Activated naive CD8-positive, alpha-beta T cell treated with anti-CD3 and anti-CD28 coated beads, Interleukin-2, amount 10 ng/mL, durations not matched to agents 7 days and 5 days (primary cell): ENCODE measurements around the gene PRKAB1. TPM values are rescaled to one million over a fixed set of nuclear protein-coding genes. Genes with fewer than 3 reads are reported as not detected.
"Not testable (repeated sequence)": the region's sequence is repeated elsewhere in the genome, so short reads cannot be mapped to it uniquely, and the experiment has no call there.

Experiments
- ATAC-seq: fragments of 150-1000 bp; cut with Tn5 transposase; one replicate; pipeline ENCODE4 v1.10.0; 2021; ENCODE audit warnings: low read depth, moderate library complexity
- POLR2A ChIA-PET: fragments of 350-600 bp; sonication (Branson Sonifier 250); formaldehyde crosslinking; loops from one replicate; lab custom pipeline; 2021; ENCODE audit warnings: antibody characterized with exemption; lab: Charles Lee
- DNase-seq: peaks from one replicate; pipeline ENCODE4 v3.0.0; 2021
- H3K27ac Mint-ChIP-seq: one replicate; pipeline ENCODE4 v1.8.0; 2022; ENCODE audit warnings: mild to moderate bottlenecking, mixed read lengths
- H3K27me3 Mint-ChIP-seq: one replicate; pipeline ENCODE4 v1.8.0; 2022; ENCODE audit warnings: mild to moderate bottlenecking, moderate library complexity, mixed read lengths
- H3K36me3 Mint-ChIP-seq: one replicate; pipeline ENCODE4 v1.8.0; 2021; ENCODE audit warnings: mild to moderate bottlenecking, mixed read lengths
- H3K4me1 Mint-ChIP-seq: one replicate; pipeline ENCODE4 v1.8.0; 2021; ENCODE audit warnings: mixed read lengths
- H3K4me3 Mint-ChIP-seq: one replicate; pipeline ENCODE4 v1.8.0; 2022; ENCODE audit warnings: mild to moderate bottlenecking, moderate library complexity, mixed read lengths
- H3K9me3 Mint-ChIP-seq: one replicate; pipeline ENCODE4 v1.8.0; 2021; ENCODE audit warnings: mixed read lengths
- total RNA-seq, 2 experiments: library from RNA; stranded (reverse); gene quantifications; one replicate each; pipeline ENCODE4 v1.2.3, GENCODE V29; 2021

The PRKAB1 gene
- total RNA-seq, 2 experiments from 2014 or later, result 43.7 to 44.1 TPM

DNA sequence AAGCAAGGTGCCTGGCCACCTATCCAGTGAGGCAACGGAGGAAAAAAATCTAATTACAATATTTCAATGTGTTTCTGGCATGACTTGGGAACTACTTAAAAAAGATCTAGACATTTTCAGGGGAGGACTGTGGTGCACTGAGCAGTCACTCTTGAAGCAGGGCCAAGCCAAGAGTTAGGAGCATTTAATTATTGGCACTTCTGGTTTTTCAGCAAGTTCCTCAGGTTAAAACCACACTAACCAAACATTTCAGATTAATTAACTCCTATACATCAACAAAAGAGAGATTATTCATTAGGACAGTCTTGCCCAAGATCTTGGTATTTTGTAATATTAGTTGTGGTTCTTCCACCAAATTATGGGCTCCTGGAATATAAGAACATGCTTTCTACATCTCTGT is 25.6 kb downstream of the PRKAB1 start:
- Mint-ChIP-seq H3K4me3 (no peak overlapping the region), H3K9me3 (no peaks in the 10 kb centered on the region), H3K27ac (no peak overlapping the region), H3K27me3 (no peaks in the 10 kb centered on the region), H3K36me3 (peaks cover 23% of the 10 kb centered on the region), H3K4me1 (peaks cover 2% of the 10 kb centered on the region)
- ATAC-seq, result no peak
- DNase-seq, result no peak
- POLR2A ChIA-PET, result no interaction called here

DNA sequence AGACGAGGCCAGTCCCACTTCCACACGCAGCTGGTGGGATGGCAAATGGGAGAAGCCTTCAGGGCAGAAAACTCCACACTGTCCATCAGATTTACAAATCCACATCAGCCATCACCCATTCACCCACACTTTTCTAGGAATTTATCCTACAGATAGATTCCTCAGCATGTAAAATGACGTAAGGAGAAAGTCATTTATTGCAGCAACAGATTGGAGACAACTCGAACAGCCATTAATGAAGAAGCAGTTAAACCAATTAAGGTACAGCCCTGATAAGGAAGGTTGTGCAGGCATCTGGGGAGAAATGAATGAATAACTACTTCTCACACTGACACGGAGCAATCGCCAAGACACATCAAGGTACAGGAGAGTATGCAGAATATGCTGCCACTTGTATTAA is 26.2 kb downstream of the PRKAB1 start:
- peaks cover 2% of the 10 kb centered on the region for H3K4me1 Mint-ChIP-seq
- no peak overlapping the region for H3K27ac Mint-ChIP-seq
- POLR2A ChIA-PET, result no interaction called here
- H3K36me3 Mint-ChIP-seq, result peaks cover 20% of the 10 kb centered on the region
- DNase-seq, result no peak
- ATAC-seq, result no peak
- H3K9me3 Mint-ChIP-seq, result no peaks in the 10 kb centered on the region
- no peaks in the 10 kb centered on the region for H3K27me3 Mint-ChIP-seq
- H3K4me3 Mint-ChIP-seq, result no peak overlapping the region

DNA sequence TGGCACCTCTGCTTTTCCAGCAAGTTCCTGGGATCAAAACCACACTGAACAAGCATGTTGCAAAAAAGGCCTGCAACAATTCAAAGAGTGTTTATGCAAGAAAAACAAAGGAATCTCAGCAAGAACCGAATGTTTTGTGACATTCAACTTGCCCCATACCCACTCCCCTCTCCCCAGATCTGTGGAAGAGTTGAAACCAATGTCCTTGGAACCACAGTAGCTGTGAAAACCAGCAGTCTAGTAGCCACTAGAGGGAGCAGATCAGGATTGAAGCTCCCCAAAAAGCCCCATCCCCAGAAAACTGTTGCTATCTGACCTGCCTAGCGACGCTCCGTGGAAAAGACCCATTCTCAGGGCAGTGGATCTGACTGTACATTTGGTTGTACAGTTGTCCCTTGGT is 27.1 kb downstream of the PRKAB1 start:
- H3K9me3 Mint-ChIP-seq, result no peaks in the 10 kb centered on the region
- H3K27ac Mint-ChIP-seq, result no peak overlapping the region
- peaks cover 18% of the 10 kb centered on the region for H3K36me3 Mint-ChIP-seq

DNA sequence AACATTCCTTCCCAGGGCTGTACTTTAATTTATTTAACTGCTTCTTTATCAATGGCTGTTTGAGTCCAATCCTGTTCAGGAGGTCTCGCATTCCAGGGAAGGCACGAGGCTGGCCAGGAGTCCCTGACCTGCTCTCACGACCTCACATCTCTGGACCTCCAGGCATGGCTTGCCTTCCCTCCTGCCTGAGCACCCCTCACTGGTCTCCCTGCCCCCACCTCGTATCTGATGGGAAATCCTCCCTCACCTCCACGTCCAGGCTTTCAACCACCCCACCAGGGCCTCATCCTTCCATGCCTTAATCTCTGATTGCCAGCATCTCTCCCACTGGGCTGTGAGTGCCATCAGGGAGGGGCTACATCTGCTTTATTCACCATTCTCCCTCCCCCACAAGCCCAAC is 29.0 kb downstream of the PRKAB1 start:
- Mint-ChIP-seq H3K9me3 (no peaks in the 10 kb centered on the region), H3K4me3 (no peak overlapping the region), H3K4me1 (peaks cover 2% of the 10 kb centered on the region), H3K27me3 (no peaks in the 10 kb centered on the region), H3K36me3 (peaks cover 24% of the 10 kb centered on the region), H3K27ac (no peak overlapping the region)
- no peak for DNase-seq
- POLR2A ChIA-PET, result no interaction called here
- ATAC-seq, result no peak

More for the DNA sequence above, 27.1 kb downstream of the PRKAB1 start:
- ATAC-seq (no peak), DNase-seq (no peak)
- POLR2A ChIA-PET, result no interaction called here
- no peak overlapping the region for H3K4me3 Mint-ChIP-seq
- H3K27me3 Mint-ChIP-seq, result no peaks in the 10 kb centered on the region
- peaks cover 2% of the 10 kb centered on the region for H3K4me1 Mint-ChIP-seq

DNA sequence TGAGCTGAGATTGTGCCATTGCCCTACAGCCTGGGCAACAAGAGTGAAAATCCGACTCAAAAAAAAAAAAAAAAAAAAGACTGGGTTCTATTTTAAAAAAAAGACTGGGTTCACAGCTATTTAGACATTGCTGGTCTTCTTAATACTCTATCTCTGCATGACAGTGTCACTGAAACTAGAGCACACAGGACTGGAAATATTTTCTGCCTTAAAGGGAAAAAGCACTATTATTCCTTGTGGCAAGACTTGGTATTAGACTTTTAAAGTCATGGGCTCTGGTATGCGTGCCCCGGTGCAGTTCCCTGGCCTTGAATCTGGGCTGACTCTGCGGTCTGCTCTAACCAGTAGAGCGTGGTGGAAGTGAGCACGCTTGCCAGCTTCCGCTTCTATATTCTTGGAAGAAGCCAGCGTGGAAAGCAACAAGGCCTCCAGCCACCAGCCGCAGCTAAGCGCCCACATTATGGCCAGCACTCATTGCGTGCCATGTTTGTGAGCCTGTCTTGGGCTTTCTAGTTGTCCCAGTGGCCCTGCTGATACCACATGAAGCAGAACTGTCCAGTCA is 31.3 kb downstream of the PRKAB1 start:
- peaks cover 20% of the 10 kb centered on the region for H3K36me3 Mint-ChIP-seq

DNA sequence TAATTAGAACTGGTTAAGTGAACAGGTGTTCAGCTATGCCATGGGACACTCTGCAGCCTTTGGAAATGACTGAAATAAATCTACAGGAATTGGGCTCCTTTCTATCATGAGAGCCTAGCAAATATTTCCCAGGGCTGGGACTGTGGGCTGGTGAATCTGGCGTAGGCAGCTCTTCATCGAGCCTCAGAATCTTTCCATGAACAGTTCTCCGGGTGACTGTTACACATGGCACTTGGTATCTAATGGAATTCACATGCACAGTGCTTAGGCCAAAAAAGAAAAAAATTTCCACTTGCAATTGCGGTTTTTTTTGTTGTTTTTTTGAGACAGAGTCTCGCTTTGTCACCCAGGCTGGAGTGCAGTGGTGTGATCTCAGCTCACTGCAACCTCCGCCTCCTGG is 32.1 kb downstream of the PRKAB1 start:
- Mint-ChIP-seq H3K9me3 (no peaks in the 10 kb centered on the region), H3K36me3 (peaks cover 21% of the 10 kb centered on the region), H3K4me3 (no peak overlapping the region), H3K4me1 (no peaks in the 10 kb centered on the region), H3K27ac (no peak overlapping the region), H3K27me3 (no peaks in the 10 kb centered on the region)
- DNase-seq (no peak), ATAC-seq (no peak)
- POLR2A ChIA-PET, result no interaction called here

More for the DNA sequence above, 31.3 kb downstream of the PRKAB1 start:
- Mint-ChIP-seq H3K4me3 (no peak overlapping the region), H3K4me1 (no peaks in the 10 kb centered on the region), H3K27me3 (no peaks in the 10 kb centered on the region), H3K27ac (no peak overlapping the region), H3K9me3 (no peaks in the 10 kb centered on the region)
- DNase-seq (no peak), ATAC-seq (no peak)
- POLR2A ChIA-PET, result no interaction called here

DNA sequence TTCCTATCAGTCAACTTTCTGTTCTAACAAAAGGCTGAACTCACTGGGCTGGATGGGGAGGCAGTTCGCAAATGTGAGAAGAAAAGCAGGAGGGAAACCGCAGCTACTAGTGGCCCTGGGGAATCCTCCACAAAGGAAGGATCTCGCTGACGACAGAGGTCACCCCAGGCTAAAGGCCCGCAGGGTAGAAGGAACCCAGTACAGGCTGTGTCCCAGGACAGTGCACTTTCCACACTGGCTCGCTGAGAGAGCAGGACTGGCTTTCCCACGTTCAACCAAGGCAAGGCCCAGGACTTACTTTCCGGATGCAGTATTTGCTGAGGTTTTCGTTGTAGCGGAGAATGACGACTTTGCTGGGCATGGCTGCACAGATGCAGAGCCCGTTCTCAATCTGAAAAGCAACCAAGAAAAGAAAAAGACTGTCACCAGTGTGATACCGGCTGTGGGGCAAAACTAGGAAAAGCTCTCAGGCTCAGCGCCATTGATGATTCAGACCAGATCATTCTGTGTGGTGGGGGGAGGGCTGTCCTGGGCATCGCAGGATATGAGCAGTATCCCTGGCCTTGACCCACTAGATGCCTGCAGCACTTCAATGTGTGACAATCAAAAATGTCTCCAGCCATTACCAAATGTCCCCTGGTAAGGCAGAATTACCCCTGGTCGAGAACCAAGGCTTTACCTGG is 36.3 kb downstream of the PRKAB1 start:
- Mint-ChIP-seq H3K27ac (no peak overlapping the region), H3K27me3 (no peaks in the 10 kb centered on the region), H3K4me1 (no peaks in the 10 kb centered on the region), H3K4me3 (no peak overlapping the region), H3K9me3 (no peaks in the 10 kb centered on the region), H3K36me3 (peaks cover 37% of the 10 kb centered on the region)
- ATAC-seq (no peak), DNase-seq (no peak)
- POLR2A ChIA-PET, result no interaction called here

DNA sequence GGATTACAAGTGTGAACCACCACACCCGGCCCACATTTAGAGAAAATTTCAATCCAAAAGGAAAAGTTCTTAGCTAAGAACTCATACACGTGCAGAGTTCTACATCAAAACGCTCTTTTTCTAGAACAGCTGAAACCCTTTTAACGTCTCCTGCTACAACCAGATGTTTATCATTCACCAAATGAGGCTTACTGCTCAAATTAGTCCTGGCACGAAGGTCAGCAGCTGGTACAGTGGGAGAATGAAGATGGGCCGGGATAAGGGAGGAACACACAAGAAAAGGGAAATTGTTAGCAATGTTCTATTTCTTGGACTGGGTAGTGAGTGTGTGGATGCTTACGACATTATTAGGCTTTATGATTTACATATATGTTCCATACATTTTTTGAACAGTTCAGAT is 37.2 kb downstream of the PRKAB1 start:
- DNase-seq (no peak), ATAC-seq (no peak)
- Mint-ChIP-seq H3K36me3 (peaks cover 46% of the 10 kb centered on the region), H3K9me3 (no peaks in the 10 kb centered on the region), H3K27ac (no peak overlapping the region), H3K27me3 (no peaks in the 10 kb centered on the region), H3K4me1 (no peaks in the 10 kb centered on the region), H3K4me3 (no peak overlapping the region)
- POLR2A ChIA-PET, result no interaction called here

DNA sequence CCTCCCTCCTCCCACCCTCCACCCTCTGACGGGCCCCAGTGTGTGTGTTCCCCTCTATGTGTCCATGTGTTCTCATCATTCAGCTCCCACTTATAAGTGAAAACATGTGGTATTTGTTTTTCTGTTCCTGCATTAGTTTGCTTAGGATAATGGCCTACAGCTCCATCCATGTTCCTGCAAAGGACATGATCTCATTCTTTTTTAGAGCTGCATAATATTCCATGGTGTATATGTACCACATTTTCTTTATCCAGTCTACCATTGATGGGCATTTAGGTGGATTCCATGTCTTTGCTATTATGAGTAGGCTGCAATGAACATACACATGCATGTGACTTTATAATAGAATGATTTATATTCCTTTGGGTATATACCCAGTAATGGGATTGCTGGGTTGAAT is 38.5 kb downstream of the PRKAB1 start:
- ATAC-seq, H3K27ac Mint-ChIP-seq, H3K4me1 Mint-ChIP-seq, POLR2A ChIA-PET, DNase-seq, H3K4me3 Mint-ChIP-seq, H3K27me3 Mint-ChIP-seq, H3K9me3 Mint-ChIP-seq: not testable (repeated sequence)
- H3K36me3 Mint-ChIP-seq, result peaks cover 46% of the 10 kb centered on the region

DNA sequence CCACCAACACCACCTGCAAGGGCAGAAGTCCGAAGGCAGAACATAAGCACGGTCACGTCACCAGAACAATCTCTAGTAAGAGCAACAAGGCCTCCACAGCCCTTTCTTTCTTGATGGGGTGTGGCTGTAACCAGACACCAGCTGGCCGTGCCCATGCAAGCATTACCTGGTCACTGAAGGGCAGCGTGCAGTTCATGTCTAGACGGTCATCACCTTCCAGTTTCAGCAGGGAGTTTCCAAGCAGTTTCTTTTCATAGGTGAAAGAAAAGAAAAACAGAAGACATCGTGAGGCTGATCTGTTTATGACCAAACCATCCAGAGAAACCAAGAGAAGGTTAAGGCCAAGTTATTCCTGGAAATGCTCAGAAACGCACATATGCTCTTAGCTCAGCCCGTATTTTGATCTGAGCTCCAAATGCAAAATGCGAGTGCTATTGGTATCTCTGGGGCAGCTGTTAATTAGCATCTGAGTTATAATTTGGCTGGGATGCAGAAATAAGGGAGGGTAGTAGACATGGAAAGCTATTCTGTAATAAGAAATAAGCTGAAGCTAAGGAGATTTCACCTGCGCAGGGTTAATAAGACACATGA is 42.5 kb downstream of the PRKAB1 start:
- Mint-ChIP-seq H3K27me3 (no peaks in the 10 kb centered on the region), H3K27ac (no peak overlapping the region), H3K36me3 (peaks cover 66% of the 10 kb centered on the region), H3K4me1 (no peaks in the 10 kb centered on the region), H3K4me3 (no peak overlapping the region), H3K9me3 (no peaks in the 10 kb centered on the region)
- DNase-seq (no peak), ATAC-seq (no peak)
- POLR2A ChIA-PET, result no interaction called here

DNA sequence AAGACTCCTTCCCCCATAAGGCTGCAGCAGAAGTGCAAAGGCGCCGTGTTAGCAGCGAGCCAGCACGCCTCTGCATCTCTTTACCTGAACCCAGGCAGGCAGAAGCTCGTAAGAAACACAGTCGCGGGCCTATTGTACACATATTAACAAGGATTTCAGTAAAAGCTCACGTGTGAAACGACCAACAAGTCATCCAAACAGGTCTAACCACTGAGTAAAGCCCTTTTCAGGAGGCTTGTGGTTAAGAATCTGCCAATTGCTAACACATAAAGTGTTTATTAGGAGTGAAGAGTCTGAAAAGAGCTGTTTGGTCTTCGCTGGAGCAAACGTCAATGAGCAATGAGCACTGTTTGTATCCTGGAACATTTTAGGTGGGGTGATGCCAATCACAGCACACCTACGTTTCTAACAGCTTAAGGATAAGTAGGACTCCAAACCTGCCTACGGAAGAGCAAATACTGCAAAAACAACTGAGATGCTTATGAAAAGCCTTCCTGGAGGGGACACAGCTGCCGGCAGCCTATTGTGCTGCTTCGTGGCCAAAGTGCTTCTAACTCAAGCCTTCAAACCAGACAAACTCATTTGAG is 43.1 kb downstream of the PRKAB1 start:
- ATAC-seq (no peak), DNase-seq (no peak)
- Mint-ChIP-seq H3K27ac (no peak overlapping the region), H3K9me3 (no peaks in the 10 kb centered on the region), H3K27me3 (no peaks in the 10 kb centered on the region), H3K4me3 (no peak overlapping the region), H3K36me3 (peaks cover 70% of the 10 kb centered on the region), H3K4me1 (no peaks in the 10 kb centered on the region)
- POLR2A ChIA-PET, result no interaction called here

DNA sequence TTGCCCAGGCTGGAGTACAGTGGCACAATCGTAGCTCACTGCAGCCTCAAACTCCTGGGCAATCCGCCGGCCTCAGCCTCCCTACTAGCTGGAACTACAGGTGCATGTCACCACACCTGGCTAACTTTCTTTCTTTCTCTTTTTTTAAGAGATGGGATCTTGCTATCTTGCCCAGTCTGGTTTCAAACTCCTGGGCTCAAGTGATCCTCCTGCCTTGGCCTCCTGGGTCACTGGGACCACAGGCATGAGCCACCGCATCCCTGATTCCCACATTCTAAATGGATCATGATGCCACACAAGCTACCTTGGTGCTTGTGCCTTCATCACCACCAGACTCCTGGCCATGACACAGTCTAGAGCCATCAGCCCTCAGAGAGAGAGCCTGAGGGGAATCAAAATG is 43.8 kb downstream of the PRKAB1 start:
- H3K27me3 Mint-ChIP-seq, result no peaks in the 10 kb centered on the region
- H3K27ac Mint-ChIP-seq, result no peak overlapping the region
- no peak for DNase-seq
- no peaks in the 10 kb centered on the region for H3K4me1 Mint-ChIP-seq
- POLR2A ChIA-PET, result no interaction called here
- H3K36me3 Mint-ChIP-seq, result peaks cover 70% of the 10 kb centered on the region
- no peak overlapping the region for H3K4me3 Mint-ChIP-seq
- no peaks in the 10 kb centered on the region for H3K9me3 Mint-ChIP-seq
- no peak for ATAC-seq

DNA sequence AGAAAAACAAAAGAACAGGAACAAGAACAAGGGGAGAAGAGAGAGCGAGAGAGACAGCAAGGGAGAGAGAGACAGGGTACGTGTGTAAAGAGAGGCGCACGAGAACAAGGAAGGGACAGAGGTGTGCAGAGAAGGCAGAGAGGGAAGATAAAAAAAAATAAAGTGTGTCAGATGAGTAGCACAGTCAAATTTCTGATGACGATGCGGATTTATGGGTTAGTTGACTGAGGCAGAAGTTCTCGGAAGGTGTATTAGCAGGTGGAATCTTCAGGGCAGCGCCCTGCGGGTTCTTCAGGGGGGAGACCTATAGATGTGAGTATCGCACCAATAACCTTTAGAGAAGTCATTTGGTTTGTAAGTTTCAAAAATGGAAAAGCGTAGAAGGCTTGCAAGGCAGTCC is 44.8 kb downstream of the PRKAB1 start:
- H3K9me3 Mint-ChIP-seq, result no peaks in the 10 kb centered on the region
- POLR2A ChIA-PET, result no interaction called here
- ATAC-seq, result no peak
- H3K27me3 Mint-ChIP-seq, result no peaks in the 10 kb centered on the region
- no peak overlapping the region for H3K27ac Mint-ChIP-seq
- peaks cover 66% of the 10 kb centered on the region for H3K36me3 Mint-ChIP-seq
- no peaks in the 10 kb centered on the region for H3K4me1 Mint-ChIP-seq
- DNase-seq, result no peak
- H3K4me3 Mint-ChIP-seq, result no peak overlapping the region

DNA sequence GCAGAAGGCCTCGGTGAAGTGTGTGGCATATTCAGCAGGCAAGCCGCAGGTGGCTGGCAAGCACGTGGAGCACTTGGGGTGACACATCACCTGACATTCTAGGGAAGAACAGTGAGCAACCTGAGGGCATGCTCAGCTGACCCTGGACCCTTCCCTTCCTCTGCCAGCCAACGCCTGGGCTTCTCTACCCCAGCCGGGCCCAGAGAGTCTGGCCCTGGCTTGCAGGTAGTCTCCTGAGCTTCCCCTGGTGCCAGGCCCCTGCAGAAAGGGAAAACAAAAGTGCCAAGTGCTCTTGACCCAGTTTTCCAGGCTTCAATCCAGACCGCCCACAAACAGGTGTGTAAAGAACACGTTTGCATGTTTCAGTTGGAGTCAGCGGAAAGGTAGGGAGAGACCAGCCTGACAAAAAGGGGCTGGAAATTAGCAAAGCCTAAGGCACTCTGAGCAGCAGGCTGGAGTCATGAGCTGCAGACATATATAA is 45.7 kb downstream of the PRKAB1 start:
- DNase-seq (no peak), ATAC-seq (no peak)
- no peaks in the 10 kb centered on the region for H3K9me3 Mint-ChIP-seq
- no peaks in the 10 kb centered on the region for H3K27me3 Mint-ChIP-seq
- no peak overlapping the region for H3K4me3 Mint-ChIP-seq
- H3K36me3 Mint-ChIP-seq, result peaks cover 68% of the 10 kb centered on the region
- H3K4me1 Mint-ChIP-seq, result no peaks in the 10 kb centered on the region
- no peak overlapping the region for H3K27ac Mint-ChIP-seq
- POLR2A ChIA-PET, result no interaction called here
